Liver (tissue), 9 donors: ENCODE results near the gene PRAMEF20. TPM values are rescaled to one million over a fixed set of nuclear protein-coding genes. Genes with fewer than 3 reads are reported as not detected.
"Not testable (repeated sequence)": the region's sequence is repeated elsewhere in the genome, so short reads cannot be mapped to it uniquely, and the experiment has no call there.

ENCODE experiments used
- DNase-seq: peaks from one replicate; pipeline ENCODE4 v3.0.0-alpha.2; 2017; ENCODE audit warnings: low spot score
- H3K27ac ChIP-seq, 2 donors: one replicate each; pipeline ENCODE4 v1.7.0; 2013; ENCODE audit warnings: inconsistent platforms in 2 of 2, low read length in 2 of 2, control low read depth in 1 of 2, low read depth in 1 of 2, mild to moderate bottlenecking in 1 of 2
- H3K27me3 ChIP-seq, 4 donors: one replicate each; pipeline versions ENCODE4 v1.6.1 to v1.7.0; 2013; ENCODE audit warnings: low read length in 3 of 4, inconsistent platforms in 1 of 4, mild to moderate bottlenecking in 1 of 4, moderate library complexity in 1 of 4; ENCODE audit not compliant: control insufficient read depth in 4 of 4, insufficient read depth in 4 of 4
- H3K36me3 ChIP-seq, 4 donors: one replicate each; pipeline versions ENCODE4 v1.6.1 to v1.7.0; 2013; ENCODE audit warnings: low read length in 3 of 4, mild to moderate bottlenecking in 3 of 4, low read depth in 1 of 4, moderate library complexity in 1 of 4; ENCODE audit not compliant: control insufficient read depth in 4 of 4, insufficient read depth in 3 of 4
- H3K4me1 ChIP-seq, 4 donors: one replicate each; pipeline versions ENCODE4 v1.6.1 to v1.7.0; 2013; ENCODE audit warnings: low read length in 3 of 4, mild to moderate bottlenecking in 3 of 4, moderate library complexity in 1 of 4; ENCODE audit not compliant: control insufficient read depth in 4 of 4, insufficient read depth in 4 of 4
- H3K4me3 ChIP-seq, 3 donors: one replicate each; pipeline versions ENCODE4 v1.6.1 to v1.7.0; 2013; ENCODE audit warnings: low read length in 3 of 3, control low read depth in 1 of 3, low read depth in 1 of 3, mild to moderate bottlenecking in 1 of 3
- H3K9ac ChIP-seq, 2 donors: one replicate each; pipeline ENCODE4 v1.7.0; 2013; ENCODE audit warnings: low read length in 2 of 2, mild to moderate bottlenecking in 2 of 2, moderate library complexity in 2 of 2, control low read depth in 1 of 2, low read depth in 1 of 2
- H3K9me3 ChIP-seq, 4 donors: one replicate each; pipeline versions ENCODE4 v1.6.1 to v1.7.0; 2013; ENCODE audit warnings: low read length in 3 of 4; ENCODE audit not compliant: control insufficient read depth in 4 of 4
- ATF3 ChIP-seq: IDR thresholded peaks from 2 replicates; pipeline ENCODE4 v1.6.1; 2016; ENCODE audit warnings: antibody characterized with exemption
- EGR1 ChIP-seq, 2 donors: IDR thresholded peaks; 2 replicates each; pipeline ENCODE4 v1.6.1; 2016 to 2018; ENCODE audit warnings: antibody characterized with exemption in 2 of 2, low read depth in 2 of 2
- FOXA1 ChIP-seq: IDR thresholded peaks from 2 replicates; pipeline ENCODE4 v1.6.1; 2016; ENCODE audit warnings: antibody characterized with exemption
- FOXA2 ChIP-seq: IDR thresholded peaks from 2 replicates; pipeline ENCODE4 v1.6.1; 2016; ENCODE audit warnings: antibody characterized with exemption
- GABPA ChIP-seq, 2 donors: IDR thresholded peaks in 1 of 2; conservative IDR thresholded peaks in 1 of 2; 2 replicates each; pipeline ENCODE4 v1.6.1; 2016; ENCODE audit warnings: antibody characterized with exemption in 2 of 2, mild to moderate bottlenecking in 1 of 2, moderate library complexity in 1 of 2
- HNF4A ChIP-seq, 2 donors: conservative IDR thresholded peaks; 2 replicates each; pipeline ENCODE4 v1.6.1; 2016; ENCODE audit warnings: antibody characterized with exemption in 2 of 2, mild to moderate bottlenecking in 2 of 2
- HNF4G ChIP-seq: IDR thresholded peaks from 2 replicates; pipeline ENCODE4 v1.6.1; 2016; ENCODE audit warnings: antibody characterized with exemption
- JUND ChIP-seq, 2 donors: IDR thresholded peaks; 2 replicates each; pipeline ENCODE4 v1.6.1; 2016; ENCODE audit warnings: antibody characterized with exemption in 2 of 2
- MAX ChIP-seq: IDR thresholded peaks from 2 replicates; pipeline ENCODE4 v1.6.1; 2016; ENCODE audit warnings: antibody characterized with exemption
- NR2F2 ChIP-seq: IDR thresholded peaks from 2 replicates; pipeline ENCODE4 v1.6.1; 2016; ENCODE audit warnings: antibody characterized with exemption
- RAD21 ChIP-seq, 2 donors: IDR thresholded peaks; 2 replicates each; pipeline ENCODE4 v1.6.1; 2016; ENCODE audit warnings: antibody characterized with exemption in 2 of 2, mild to moderate bottlenecking in 2 of 2
- RXRA ChIP-seq, 2 donors: IDR thresholded peaks; 2 replicates each; pipeline ENCODE4 v1.6.1; 2017 to 2018; ENCODE audit warnings: antibody characterized with exemption in 2 of 2, mild to moderate bottlenecking in 1 of 2
- SP1 ChIP-seq: IDR thresholded peaks from 2 replicates; pipeline ENCODE4 v1.6.1; 2018; ENCODE audit warnings: antibody characterized with exemption, mild to moderate bottlenecking
- TAF1 ChIP-seq: conservative IDR thresholded peaks from 2 replicates; pipeline ENCODE4 v1.6.1; 2016; ENCODE audit warnings: antibody characterized with exemption, mild to moderate bottlenecking
- YY1 ChIP-seq: IDR thresholded peaks from 2 replicates; pipeline ENCODE4 v1.6.1; 2016; ENCODE audit warnings: antibody characterized with exemption, mild to moderate bottlenecking
- WGBS: extraction: QIAGEN DNeasy Blood & Tissue Kit; methylation state at CpG from one replicate; pipeline ENCODE4 v1.1.7; 2013; 5-methylcytosine and 5-hydroxymethylcytosine counted together
- polyA plus RNA-seq, 2 donors: library from polyadenylated mRNA; stranded (reverse) in 1 of 2; unstranded in 1 of 2; fragments of 200-250 nt in 1 of 2; fragments of >200 nt in 1 of 2; fragmentation: Nextera tagmentation in 1 of 2; extraction: Ambion mirVana in 1 of 2; gene quantifications; one replicate each; pipeline versions ENCODE4 v1.2.1 to v1.2.3, GENCODE V29; 2013 to 2015
- total RNA-seq, 2 donors: library from RNA; depleted of rRNA; stranded (reverse); fragments of >200 nt; gene quantifications; one replicate each; pipeline ENCODE4 v1.2.3, GENCODE V29; 2014
- TF ChIP-seq, protein P1 (sequence below): IDR thresholded peaks from 2 replicates; pipeline ENCODE4 v1.6.1; 2016; ENCODE audit warnings: antibody characterized with exemption, mild to moderate bottlenecking
- TF ChIP-seq, protein P2 (sequence below): IDR thresholded peaks from 2 replicates; pipeline ENCODE4 v1.6.1; 2016; ENCODE audit warnings: antibody characterized with exemption
- TF ChIP-seq, protein P3 (sequence below): fragments of 150-350 bp; IDR thresholded peaks from 2 replicates; pipeline ENCODE4 v1.5.1; 2017; ENCODE audit warnings: improper control_type of control experiment, low read depth, low read length; ENCODE audit not compliant: missing input control
- donor health status: healthy.
- donor health status: healthy.
- donor health status: healthy.
- donor health status: healthy.
- donor health status: healthy.

Gene PRAMEF20
- total and polyA plus RNA-seq, 4 donors = not detected

- 92% methylated on average over 32 of the region's 32 CpGs for WGBS
- H3K27me3 ChIP-seq, H3K27ac ChIP-seq, H3K4me3 ChIP-seq, DNase-seq, H3K4me1 ChIP-seq, H3K9ac ChIP-seq, H3K9me3 ChIP-seq, H3K36me3 ChIP-seq: not testable (repeated sequence)
Measured at GRCh38 chr1:13394761-13395160, 15.5 kb upstream of the PRAMEF20 start.

- DNase-seq, H3K9me3 ChIP-seq, H3K4me3 ChIP-seq, H3K9ac ChIP-seq, H3K27ac ChIP-seq, H3K27me3 ChIP-seq, H3K36me3 ChIP-seq, H3K4me1 ChIP-seq: not testable (repeated sequence)
- 93% methylated on average over 22 of the region's 22 CpGs for WGBS
Measured at GRCh38 chr1:13395311-13395710, 14.9 kb upstream of the PRAMEF20 start.

DNA sequence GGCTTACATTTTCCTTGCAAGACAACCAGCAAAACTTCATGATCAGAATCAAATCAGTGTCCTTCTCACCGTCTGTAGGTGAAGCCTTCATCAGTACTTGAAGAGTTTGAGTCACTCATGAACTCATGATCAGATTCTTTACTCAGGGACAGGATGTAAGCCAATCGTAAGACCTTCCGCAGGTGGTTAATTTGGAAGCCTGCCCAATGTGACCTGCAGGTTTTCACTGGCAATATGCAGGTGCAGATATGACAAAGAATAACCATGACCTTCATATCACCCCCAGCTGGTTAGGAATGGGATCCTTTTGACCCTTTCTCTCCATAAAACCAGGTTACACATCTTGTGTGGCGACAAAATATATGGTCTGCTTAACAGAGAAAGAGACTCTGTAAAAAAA lies 2.4 kb upstream of the PRAMEF20 start:
- Histone ChIP-seq H3K9ac (no peak overlapping the region), H3K27me3 (no peaks in the 10 kb centered on the region), H3K4me1 (no peaks in the 10 kb centered on the region), H3K9me3 (peaks cover 0 to 3% (median 0%) of the 10 kb centered on the region in 4 donors), H3K36me3 (no peaks in the 10 kb centered on the region), H3K4me3 (no peak overlapping the region), H3K27ac (no peak overlapping the region)
- no peak for DNase-seq
- 49% methylated on average over 4 of the region's 4 CpGs for WGBS
- TF ChIP-seq JUND (IDR thresholded peaks at IDR 0.05) = no peak
- TF ChIP-seq NR2F2 = no peak
- no peak for TF ChIP-seq GABPA (IDR thresholded peaks at IDR 0.05 in 1 of 2, conservative IDR thresholded peaks at IDR 0.05 in 1 of 2)
- no peak for TF ChIP-seq RAD21 (IDR thresholded peaks at IDR 0.05)
- no peak for TF ChIP-seq SP1
- no peak for TF ChIP-seq HNF4A (conservative IDR thresholded peaks at IDR 0.05)
- TF ChIP-seq FOXA1 = no peak
- TF ChIP-seq YY1 = no peak
- TF ChIP-seq ATF3 = no peak
- TF ChIP-seq, protein P1, sequence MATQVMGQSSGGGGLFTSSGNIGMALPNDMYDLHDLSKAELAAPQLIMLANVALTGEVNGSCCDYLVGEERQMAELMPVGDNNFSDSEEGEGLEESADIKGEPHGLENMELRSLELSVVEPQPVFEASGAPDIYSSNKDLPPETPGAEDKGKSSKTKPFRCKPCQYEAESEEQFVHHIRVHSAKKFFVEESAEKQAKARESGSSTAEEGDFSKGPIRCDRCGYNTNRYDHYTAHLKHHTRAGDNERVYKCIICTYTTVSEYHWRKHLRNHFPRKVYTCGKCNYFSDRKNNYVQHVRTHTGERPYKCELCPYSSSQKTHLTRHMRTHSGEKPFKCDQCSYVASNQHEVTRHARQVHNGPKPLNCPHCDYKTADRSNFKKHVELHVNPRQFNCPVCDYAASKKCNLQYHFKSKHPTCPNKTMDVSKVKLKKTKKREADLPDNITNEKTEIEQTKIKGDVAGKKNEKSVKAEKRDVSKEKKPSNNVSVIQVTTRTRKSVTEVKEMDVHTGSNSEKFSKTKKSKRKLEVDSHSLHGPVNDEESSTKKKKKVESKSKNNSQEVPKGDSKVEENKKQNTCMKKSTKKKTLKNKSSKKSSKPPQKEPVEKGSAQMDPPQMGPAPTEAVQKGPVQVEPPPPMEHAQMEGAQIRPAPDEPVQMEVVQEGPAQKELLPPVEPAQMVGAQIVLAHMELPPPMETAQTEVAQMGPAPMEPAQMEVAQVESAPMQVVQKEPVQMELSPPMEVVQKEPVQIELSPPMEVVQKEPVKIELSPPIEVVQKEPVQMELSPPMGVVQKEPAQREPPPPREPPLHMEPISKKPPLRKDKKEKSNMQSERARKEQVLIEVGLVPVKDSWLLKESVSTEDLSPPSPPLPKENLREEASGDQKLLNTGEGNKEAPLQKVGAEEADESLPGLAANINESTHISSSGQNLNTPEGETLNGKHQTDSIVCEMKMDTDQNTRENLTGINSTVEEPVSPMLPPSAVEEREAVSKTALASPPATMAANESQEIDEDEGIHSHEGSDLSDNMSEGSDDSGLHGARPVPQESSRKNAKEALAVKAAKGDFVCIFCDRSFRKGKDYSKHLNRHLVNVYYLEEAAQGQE = no peak
- TF ChIP-seq TAF1 = no peak
- TF ChIP-seq RXRA (IDR thresholded peaks at IDR 0.05) = no peak
- TF ChIP-seq EGR1 (IDR thresholded peaks at IDR 0.05; ENCODE audit: low read depth in 2 of 2) = no peak
- TF ChIP-seq, protein P2, sequence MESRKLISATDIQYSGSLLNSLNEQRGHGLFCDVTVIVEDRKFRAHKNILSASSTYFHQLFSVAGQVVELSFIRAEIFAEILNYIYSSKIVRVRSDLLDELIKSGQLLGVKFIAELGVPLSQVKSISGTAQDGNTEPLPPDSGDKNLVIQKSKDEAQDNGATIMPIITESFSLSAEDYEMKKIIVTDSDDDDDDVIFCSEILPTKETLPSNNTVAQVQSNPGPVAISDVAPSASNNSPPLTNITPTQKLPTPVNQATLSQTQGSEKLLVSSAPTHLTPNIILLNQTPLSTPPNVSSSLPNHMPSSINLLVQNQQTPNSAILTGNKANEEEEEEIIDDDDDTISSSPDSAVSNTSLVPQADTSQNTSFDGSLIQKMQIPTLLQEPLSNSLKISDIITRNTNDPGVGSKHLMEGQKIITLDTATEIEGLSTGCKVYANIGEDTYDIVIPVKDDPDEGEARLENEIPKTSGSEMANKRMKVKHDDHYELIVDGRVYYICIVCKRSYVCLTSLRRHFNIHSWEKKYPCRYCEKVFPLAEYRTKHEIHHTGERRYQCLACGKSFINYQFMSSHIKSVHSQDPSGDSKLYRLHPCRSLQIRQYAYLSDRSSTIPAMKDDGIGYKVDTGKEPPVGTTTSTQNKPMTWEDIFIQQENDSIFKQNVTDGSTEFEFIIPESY = no peak
- TF ChIP-seq FOXA2 = no peak
- no peak for TF ChIP-seq HNF4G
- TF ChIP-seq, protein P3, sequence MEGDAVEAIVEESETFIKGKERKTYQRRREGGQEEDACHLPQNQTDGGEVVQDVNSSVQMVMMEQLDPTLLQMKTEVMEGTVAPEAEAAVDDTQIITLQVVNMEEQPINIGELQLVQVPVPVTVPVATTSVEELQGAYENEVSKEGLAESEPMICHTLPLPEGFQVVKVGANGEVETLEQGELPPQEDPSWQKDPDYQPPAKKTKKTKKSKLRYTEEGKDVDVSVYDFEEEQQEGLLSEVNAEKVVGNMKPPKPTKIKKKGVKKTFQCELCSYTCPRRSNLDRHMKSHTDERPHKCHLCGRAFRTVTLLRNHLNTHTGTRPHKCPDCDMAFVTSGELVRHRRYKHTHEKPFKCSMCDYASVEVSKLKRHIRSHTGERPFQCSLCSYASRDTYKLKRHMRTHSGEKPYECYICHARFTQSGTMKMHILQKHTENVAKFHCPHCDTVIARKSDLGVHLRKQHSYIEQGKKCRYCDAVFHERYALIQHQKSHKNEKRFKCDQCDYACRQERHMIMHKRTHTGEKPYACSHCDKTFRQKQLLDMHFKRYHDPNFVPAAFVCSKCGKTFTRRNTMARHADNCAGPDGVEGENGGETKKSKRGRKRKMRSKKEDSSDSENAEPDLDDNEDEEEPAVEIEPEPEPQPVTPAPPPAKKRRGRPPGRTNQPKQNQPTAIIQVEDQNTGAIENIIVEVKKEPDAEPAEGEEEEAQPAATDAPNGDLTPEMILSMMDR = no peak
- no peak for TF ChIP-seq MAX
